Tibial nerve (tissue), 4 donors: ENCODE data around the gene PKN2. TPM values are rescaled to one million over a fixed set of nuclear protein-coding genes. Genes with fewer than 3 reads are reported as not detected.

Source experiments
- DNase-seq, 2 donors: peaks; one replicate each; pipeline ENCODE4 v3.0.0-alpha.2; 2019; ENCODE audit warnings: low spot score in 2 of 2
- H3K27ac ChIP-seq, 4 donors: fragments of 200-600 bp; sonication (generic) in 3 of 4; one replicate each; pipeline ENCODE4 v1.5.1; 2017 to 2019; ENCODE audit warnings: mild to moderate bottlenecking in 1 of 4
- H3K27me3 ChIP-seq, 2 donors: fragments of 200-600 bp; sonication (generic) in 1 of 2; one replicate each; pipeline versions ENCODE4 v1.5.1 to v1.6.0; 2017 to 2019
- H3K36me3 ChIP-seq, 3 donors: fragments of 200-600 bp; sonication (generic); one replicate each; pipeline ENCODE4 v1.5.1; 2018 to 2019
- H3K4me1 ChIP-seq, 4 donors: fragments of 200-600 bp; sonication (generic) in 3 of 4; one replicate each; pipeline ENCODE4 v1.5.1; 2017 to 2019
- H3K4me3 ChIP-seq, 4 donors: fragments of 200-600 bp; sonication (generic) in 3 of 4; one replicate each; pipeline ENCODE4 v1.5.1; 2017 to 2019; ENCODE audit warnings: mild to moderate bottlenecking in 1 of 4, moderate library complexity in 1 of 4
- H3K9me3 ChIP-seq, 4 donors: fragments of 200-600 bp; sonication (generic) in 3 of 4; one replicate each; pipeline ENCODE4 v1.5.1; 2017 to 2019
- EP300 ChIP-seq, 2 donors: sonication (generic); formaldehyde crosslinking; IDR thresholded peaks; one replicate each; pipeline ENCODE4 v1.6.1; 2017; ENCODE audit warnings: antibody characterized with exemption in 2 of 2, mild to moderate bottlenecking in 1 of 2
- POLR2A ChIP-seq, 2 donors: fragments of 450-650 bp; IDR thresholded peaks; one replicate each; pipeline ENCODE4 v1.6.1; 2017; ENCODE audit warnings: antibody characterized with exemption in 2 of 2, mild to moderate bottlenecking in 2 of 2, moderate library complexity in 2 of 2
- WGBS, 2 donors: methylation state at CpG; one replicate each; pipeline ENCODE4 v1.1.5; 2018; 5-methylcytosine and 5-hydroxymethylcytosine counted together
- total RNA-seq, 4 donors: library from RNA; depleted of rRNA; stranded (reverse); fragments of >200 nt; gene quantifications; one replicate each; pipeline ENCODE4 v1.1.0, GENCODE V29; 2016
- TF ChIP-seq, protein P1 (sequence below), 5 experiments: fragments of 200-600 bp in 3 of 5; fragments of 450-650 bp in 2 of 5; sonication (generic) in 3 of 5; IDR thresholded peaks; one replicate each; pipeline ENCODE4 v1.5.1; 2016 to 2019; ENCODE audit warnings: antibody characterized with exemption in 5 of 5, mild to moderate bottlenecking in 3 of 5, moderate library complexity in 2 of 5

PKN2 gene
- total RNA-seq, 4 donors from 2014 or later = 36.3 to 65.9 (median 50.1) TPM

DNA sequence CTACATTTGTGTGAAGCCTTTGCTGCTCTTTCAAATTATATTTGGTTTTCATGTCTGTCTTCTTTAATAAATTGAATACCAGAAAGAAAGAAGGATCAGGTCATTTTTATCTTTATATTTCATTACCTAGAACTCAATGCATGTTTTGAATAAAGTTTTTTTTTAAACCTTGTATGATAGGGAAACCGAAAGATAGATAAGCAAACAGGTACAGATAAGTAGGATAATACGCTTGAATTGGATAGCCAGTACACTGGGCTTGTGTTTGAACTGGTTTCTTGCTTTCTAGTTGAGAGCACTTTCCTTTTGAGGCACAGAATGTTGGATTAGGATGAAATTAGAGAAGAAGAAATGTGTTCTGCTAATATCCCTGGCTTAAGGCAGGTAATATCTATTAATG, 46.9 kb downstream of the PKN2 start:
- H3K27me3 ChIP-seq = no peaks in the 10 kb centered on the region
- H3K4me1 ChIP-seq = peaks cover 0 to 35% (median 10%) of the 10 kb centered on the region in 4 donors
- H3K4me3 ChIP-seq = no peak overlapping the region
- H3K36me3 ChIP-seq = peaks cover 0 to 12% (median 0%) of the 10 kb centered on the region in 3 donors
- no peak for DNase-seq
- peaks cover 0 to 21% (median under 1%) of the 10 kb centered on the region in 4 donors for H3K9me3 ChIP-seq
- WGBS, 2 donors = 87 to 92% methylated on average over 2 of the region's 2 CpGs
- TF ChIP-seq POLR2A (IDR thresholded peaks at IDR 0.05) = no peak
- TF ChIP-seq, protein P1, sequence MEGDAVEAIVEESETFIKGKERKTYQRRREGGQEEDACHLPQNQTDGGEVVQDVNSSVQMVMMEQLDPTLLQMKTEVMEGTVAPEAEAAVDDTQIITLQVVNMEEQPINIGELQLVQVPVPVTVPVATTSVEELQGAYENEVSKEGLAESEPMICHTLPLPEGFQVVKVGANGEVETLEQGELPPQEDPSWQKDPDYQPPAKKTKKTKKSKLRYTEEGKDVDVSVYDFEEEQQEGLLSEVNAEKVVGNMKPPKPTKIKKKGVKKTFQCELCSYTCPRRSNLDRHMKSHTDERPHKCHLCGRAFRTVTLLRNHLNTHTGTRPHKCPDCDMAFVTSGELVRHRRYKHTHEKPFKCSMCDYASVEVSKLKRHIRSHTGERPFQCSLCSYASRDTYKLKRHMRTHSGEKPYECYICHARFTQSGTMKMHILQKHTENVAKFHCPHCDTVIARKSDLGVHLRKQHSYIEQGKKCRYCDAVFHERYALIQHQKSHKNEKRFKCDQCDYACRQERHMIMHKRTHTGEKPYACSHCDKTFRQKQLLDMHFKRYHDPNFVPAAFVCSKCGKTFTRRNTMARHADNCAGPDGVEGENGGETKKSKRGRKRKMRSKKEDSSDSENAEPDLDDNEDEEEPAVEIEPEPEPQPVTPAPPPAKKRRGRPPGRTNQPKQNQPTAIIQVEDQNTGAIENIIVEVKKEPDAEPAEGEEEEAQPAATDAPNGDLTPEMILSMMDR (IDR thresholded peaks at IDR 0.05) = no peak
- TF ChIP-seq EP300 (IDR thresholded peaks at IDR 0.05) = no peak
- peak overlapping the region in 3 of 4 donors; percentile 25 to 42 (median 41) for H3K27ac ChIP-seq

DNA sequence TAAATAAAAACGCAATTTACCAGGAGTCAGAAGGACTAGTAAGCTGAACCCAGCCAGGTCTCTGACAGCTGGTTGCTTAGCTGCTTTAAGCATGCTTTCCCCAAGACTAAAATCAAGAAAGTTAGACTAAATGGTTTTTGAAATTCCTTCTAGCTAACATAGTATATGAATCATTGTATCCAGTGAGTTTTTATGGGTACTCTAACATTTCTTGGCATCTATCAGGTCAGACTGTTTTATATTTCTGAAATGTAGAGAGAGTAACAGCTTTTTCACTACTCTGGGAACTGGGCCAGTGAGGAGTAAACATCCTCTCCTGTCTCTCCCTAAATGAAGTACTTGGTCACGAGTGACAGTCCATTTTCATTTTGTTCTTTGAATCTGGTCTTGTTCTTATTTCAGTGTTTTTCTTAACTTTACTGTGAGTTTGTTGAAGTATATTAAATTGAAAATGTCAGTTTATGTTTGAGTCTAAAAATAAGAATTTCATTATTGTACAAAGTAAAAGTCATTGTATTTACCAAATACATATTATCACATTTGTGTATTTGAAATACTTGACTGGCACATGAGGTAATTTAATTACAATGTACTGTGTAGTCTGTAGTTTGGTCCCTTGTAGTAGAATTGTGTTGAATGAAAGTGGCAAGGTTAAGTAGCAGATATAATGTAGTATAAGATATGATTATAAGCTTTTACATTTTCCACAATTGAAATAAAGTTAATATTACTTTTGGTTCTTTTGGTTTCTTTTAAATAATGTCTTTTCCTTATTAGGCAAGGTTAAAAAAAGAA, 47.6 kb downstream of the PKN2 start:
- Histone ChIP-seq H3K36me3 (peaks cover 0 to 12% (median 0%) of the 10 kb centered on the region in 3 donors), H3K27me3 (no peaks in the 10 kb centered on the region), H3K27ac (peak overlapping the region in 3 of 4 donors; percentile 25 to 42 (median 41)), H3K9me3 (peaks cover 0 to 28% (median 1%) of the 10 kb centered on the region in 4 donors), H3K4me3 (no peak overlapping the region), H3K4me1 (peaks cover 0 to 34% (median 10%) of the 10 kb centered on the region in 4 donors)
- 24 to 26% methylated on average over 2 of the region's 2 CpGs for WGBS, 2 donors
- TF ChIP-seq, protein P1 (IDR thresholded peaks at IDR 0.05) = no peak
- no peak for TF ChIP-seq EP300 (IDR thresholded peaks at IDR 0.05)
- TF ChIP-seq POLR2A (IDR thresholded peaks at IDR 0.05) = no peak
- peak in 1 of 2 donors; percentile 11 for DNase-seq

DNA sequence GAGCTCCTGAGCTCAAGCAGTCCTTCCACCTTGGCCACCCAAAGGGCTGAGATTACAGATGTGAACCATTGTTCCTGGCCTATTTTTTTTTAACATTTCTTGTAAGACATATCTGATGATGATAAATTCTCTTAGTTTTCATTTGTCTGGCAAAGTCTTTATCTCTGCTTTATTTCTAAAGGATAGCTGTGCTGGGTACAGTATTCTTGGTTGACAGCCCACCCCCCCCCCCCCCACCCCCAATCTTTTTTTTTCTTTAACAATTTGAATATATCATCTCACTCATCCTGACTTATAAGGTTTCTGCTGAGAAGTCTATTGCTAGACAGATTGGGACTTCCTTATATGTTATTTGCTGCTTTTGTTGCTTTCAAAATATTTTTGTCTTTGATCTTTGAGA, 51.3 kb downstream of the PKN2 start:
- Histone ChIP-seq H3K36me3 (peaks cover 0 to 17% (median 0%) of the 10 kb centered on the region in 3 donors), H3K9me3 (peaks cover 0 to 28% (median 1%) of the 10 kb centered on the region in 4 donors), H3K27ac (no peak overlapping the region), H3K4me1 (peaks cover 0 to 25% (median 7%) of the 10 kb centered on the region in 4 donors), H3K27me3 (no peaks in the 10 kb centered on the region), H3K4me3 (no peak overlapping the region)
- DNase-seq = no peak
- no peak for TF ChIP-seq POLR2A (IDR thresholded peaks at IDR 0.05)
- TF ChIP-seq, protein P1 (IDR thresholded peaks at IDR 0.05) = no peak
- no peak for TF ChIP-seq EP300 (IDR thresholded peaks at IDR 0.05)

DNA sequence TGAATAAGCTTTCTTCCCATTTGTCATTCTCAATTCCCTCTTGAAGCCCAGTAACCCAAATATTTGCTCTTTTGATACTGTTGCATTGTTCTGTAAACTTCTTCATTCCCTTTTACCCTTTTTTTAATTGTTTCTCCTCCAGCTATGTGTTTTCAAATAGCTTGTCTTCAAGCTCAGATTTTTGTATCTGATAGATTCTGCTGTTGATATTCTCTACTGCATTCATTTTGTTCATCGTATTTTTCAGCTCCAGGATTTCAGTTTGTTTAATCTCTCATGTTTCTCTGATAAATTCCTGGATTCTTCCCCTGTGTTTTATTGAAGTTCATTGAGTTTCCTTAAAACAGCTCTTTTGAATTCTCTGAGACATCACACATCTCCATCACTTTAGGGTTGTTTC, 51.8 kb downstream of the PKN2 start:
- H3K36me3 ChIP-seq = peaks cover 0 to 17% (median 0%) of the 10 kb centered on the region in 3 donors
- H3K4me3 ChIP-seq = no peak overlapping the region
- H3K9me3 ChIP-seq = peaks cover 0 to 28% (median 1%) of the 10 kb centered on the region in 4 donors
- WGBS, 2 donors = 92 to 96% methylated on average over 1 of the region's 1 CpG
- no peaks in the 10 kb centered on the region for H3K27me3 ChIP-seq
- no peak overlapping the region for H3K27ac ChIP-seq
- TF ChIP-seq, protein P1 (IDR thresholded peaks at IDR 0.05) = no peak
- TF ChIP-seq POLR2A (IDR thresholded peaks at IDR 0.05) (no peak), EP300 (IDR thresholded peaks at IDR 0.05) (no peak)
- peaks cover 0 to 25% (median 2%) of the 10 kb centered on the region in 4 donors for H3K4me1 ChIP-seq
- DNase-seq = no peak

DNA sequence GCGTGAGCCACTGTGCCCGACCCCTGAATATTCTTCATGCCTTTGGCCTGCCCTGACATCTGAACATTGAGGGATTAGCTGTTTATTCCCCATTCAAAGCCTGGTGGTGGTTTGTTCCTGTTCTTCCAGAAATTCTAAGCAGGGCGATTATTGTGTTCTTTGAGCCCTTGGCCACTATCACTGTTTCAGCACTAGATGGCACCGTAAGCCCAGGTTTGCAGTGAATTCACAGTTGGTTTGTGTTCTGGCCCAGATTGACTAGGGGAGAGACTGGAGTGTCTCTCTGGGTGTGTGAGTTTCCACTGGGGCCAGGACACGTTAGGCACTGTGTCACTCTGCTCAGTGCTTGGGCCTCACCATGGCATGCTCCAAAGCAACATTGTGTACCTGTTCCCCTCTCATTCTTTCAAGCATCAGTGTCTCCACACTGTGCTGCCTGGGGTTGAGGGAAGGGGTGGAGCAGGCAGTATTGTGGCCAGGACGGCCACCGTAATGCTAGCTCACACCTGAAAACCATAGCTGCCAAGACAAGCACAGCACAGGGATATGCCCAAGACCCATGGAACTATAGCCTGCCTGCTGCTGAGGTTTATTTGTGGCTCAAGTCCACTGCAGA, 52.7 kb downstream of the PKN2 start:
- TF ChIP-seq, protein P1 (IDR thresholded peaks at IDR 0.05) = peak in 2 of 5 experiments; percentile 8 to 23
- TF ChIP-seq EP300 (IDR thresholded peaks at IDR 0.05) (no peak), POLR2A (IDR thresholded peaks at IDR 0.05) (no peak)
- DNase-seq = no peak
- Histone ChIP-seq H3K9me3 (peaks cover 0 to 28% (median 1%) of the 10 kb centered on the region in 4 donors), H3K4me3 (no peak overlapping the region), H3K36me3 (peaks cover 0 to 17% (median 0%) of the 10 kb centered on the region in 3 donors), H3K4me1 (peaks cover 0 to 25% (median 0%) of the 10 kb centered on the region in 4 donors), H3K27ac (no peak overlapping the region), H3K27me3 (no peaks in the 10 kb centered on the region)
- 89 to 94% methylated on average over 7 of the region's 7 CpGs for WGBS, 2 donors
